ENCODE results near the gene RNASE13. TPM values are rescaled to one million over a fixed set of nuclear protein-coding genes. Genes with fewer than 3 reads are reported as not detected.

RNASE13 gene
- total RNA-seq, 3 donors from 2014 or later: not detected

- Histone ChIP-seq H3K36me3 (ENCODE audit: low read depth) (no peaks in the 10 kb centered on the region), H3K4me1 (ENCODE audit: low read depth) (peaks cover 12% of the 10 kb centered on the region), H3K9me3 (no peaks in the 10 kb centered on the region), H3K4me3 (no peak overlapping the region)
- intact Hi-C loops (cut with DNase I, micrococcal nuclease): no loop called here
- ATAC-seq (no peak), DNase-seq (no peak)
- no peak for TF ChIP-seq CTCF (IDR thresholded peaks at IDR 0.05)
These were observed 13.5 kb downstream of the RNASE13 start for GRCh38 chr14:21020977-21021545.

- intact Hi-C loops (cut with DNase I, micrococcal nuclease): loop anchor here in 1 of 2 donors (10.0 kb wide), 1 partner anchor 75 kb away; the partner anchor contains the start of gene ZNF219
These were observed 15.2 kb downstream of the RNASE13 start for GRCh38 chr14:21019366-21019765.

GRCh38 chr14:21018781-21019180 lies 15.8 kb downstream of the RNASE13 start:
- intact Hi-C loops (cut with DNase I, micrococcal nuclease): loop anchor here in 1 of 2 donors (10.0 kb wide), 1 partner anchor 76 kb away; the partner anchor contains the start of gene ZNF219
- ATAC-seq (no peak), DNase-seq (no peak)
- Histone ChIP-seq H3K9me3 (no peaks in the 10 kb centered on the region), H3K4me1 (ENCODE audit: low read depth) (peaks cover 8% of the 10 kb centered on the region), H3K4me3 (no peak overlapping the region), H3K36me3 (ENCODE audit: low read depth) (no peaks in the 10 kb centered on the region)
- no peak for TF ChIP-seq CTCF (IDR thresholded peaks at IDR 0.05)

More at GRCh38 chr14:21019366-21019765, 15.2 kb downstream of the RNASE13 start:
- ATAC-seq (no peak), DNase-seq (no peak)
- H3K9me3 ChIP-seq: no peaks in the 10 kb centered on the region
- peaks cover 12% of the 10 kb centered on the region for H3K4me1 ChIP-seq (ENCODE audit: low read depth)
- TF ChIP-seq CTCF (IDR thresholded peaks at IDR 0.05): no peak
- no peak overlapping the region for H3K4me3 ChIP-seq
- no peaks in the 10 kb centered on the region for H3K36me3 ChIP-seq (ENCODE audit: low read depth)

GRCh38 chr14:21018286-21018685 lies 16.3 kb downstream of the RNASE13 start:
- ATAC-seq: no peak
- Histone ChIP-seq H3K4me3 (no peak overlapping the region), H3K36me3 (ENCODE audit: low read depth) (no peaks in the 10 kb centered on the region), H3K4me1 (ENCODE audit: low read depth) (peaks cover 4% of the 10 kb centered on the region), H3K9me3 (no peaks in the 10 kb centered on the region)
- intact Hi-C loops (cut with DNase I, micrococcal nuclease): loop anchor here in 1 of 2 donors (10.0 kb wide), 1 partner anchor 77 kb away; the partner anchor contains the start of gene ZNF219
- no peak for DNase-seq
- TF ChIP-seq CTCF (IDR thresholded peaks at IDR 0.05): no peak

GRCh38 chr14:21017528-21018245 lies 16.9 kb downstream of the RNASE13 start:
- no peak for TF ChIP-seq CTCF (IDR thresholded peaks at IDR 0.05)
- intact Hi-C loops (cut with DNase I, micrococcal nuclease): loop anchor here in 1 of 2 donors (10.0 kb wide), 1 partner anchor 77 kb away; the partner anchor contains the start of gene ZNF219
- no peak for DNase-seq
- Histone ChIP-seq H3K4me3 (no peak overlapping the region), H3K36me3 (ENCODE audit: low read depth) (no peaks in the 10 kb centered on the region), H3K9me3 (no peaks in the 10 kb centered on the region), H3K4me1 (ENCODE audit: low read depth) (no peaks in the 10 kb centered on the region)
- ATAC-seq: no peak

Measured in mucosa of descending colon (tissue), 3 donors.